DND-41 (cell line): Measurements from ENCODE around the gene ARFIP2.
A peak's percentile ranks its signal among the peaks of the same experiment; 100 is the strongest.

ENCODE experiments used
- ATAC-seq: fragments of 200-7000 bp; cut with Tn5 transposase; 3 replicates; pipeline ENCODE4 v1.9.1; 2021; ENCODE audit warnings: low read depth; ENCODE audit not compliant: insufficient read depth
- DNase-seq: peaks from one replicate; pipeline ENCODE4 v3.0.0-alpha.2; 2020
- H2AFZ ChIP-seq: 2 replicates; pipeline ENCODE4 v1.6.0; 2012; ENCODE audit warnings: low read depth, low read length
- H3K27ac ChIP-seq: 2 replicates; pipeline ENCODE4 v1.5.1; 2012; ENCODE audit warnings: low read length, inconsistent platforms
- H3K27me3 ChIP-seq: fragments of 200-600 bp; sonication (generic); 2 replicates; pipeline ENCODE4 v1.6.0; 2012; ENCODE audit warnings: low read length, mild to moderate bottlenecking, inconsistent platforms; ENCODE audit not compliant: insufficient read depth, poor library complexity
- H3K36me3 ChIP-seq: 2 replicates; pipeline ENCODE4 v1.5.1; 2012; ENCODE audit warnings: low read length, inconsistent platforms; ENCODE audit not compliant: insufficient read depth
- H3K4me1 ChIP-seq: 2 replicates; pipeline ENCODE4 v1.5.1; 2012; ENCODE audit warnings: mild to moderate bottlenecking, low read length; ENCODE audit not compliant: insufficient read depth
- H3K4me2 ChIP-seq: 2 replicates; pipeline ENCODE4 v1.6.0; 2012; ENCODE audit warnings: mild to moderate bottlenecking, moderate library complexity, low read length, inconsistent platforms; ENCODE audit not compliant: insufficient read depth
- H3K4me3 ChIP-seq, 2 experiments: fragments of 200-600 bp in 1 of 2; shearing (Covaris generic) in 1 of 2; 2 replicates each; pipeline ENCODE4 v1.5.1; 2012 to 2016; ENCODE audit warnings: inconsistent platforms in 2 of 2, low read length in 2 of 2, mild to moderate bottlenecking in 2 of 2, low read depth in 1 of 2, moderate library complexity in 1 of 2
- H3K79me2 ChIP-seq: 2 replicates; pipeline ENCODE4 v1.6.0; 2012; ENCODE audit warnings: low read length, inconsistent platforms; ENCODE audit not compliant: insufficient read depth
- H3K9ac ChIP-seq: 2 replicates; pipeline ENCODE4 v1.6.0; 2012; ENCODE audit warnings: low read depth, mild to moderate bottlenecking, inconsistent platforms, low read length, moderate library complexity
- H3K9me3 ChIP-seq: 2 replicates; pipeline ENCODE4 v1.5.1; 2012; ENCODE audit warnings: low read length, moderate library complexity, mild to moderate bottlenecking, inconsistent platforms; ENCODE audit not compliant: insufficient read depth, severe bottlenecking
- H4K20me1 ChIP-seq: 2 replicates; pipeline ENCODE4 v1.6.0; 2012; ENCODE audit warnings: low read length; ENCODE audit not compliant: insufficient read depth
- EZH2 ChIP-seq: IDR thresholded peaks from 3 replicates; pipeline ENCODE4 v1.6.1; 2012; ENCODE audit warnings: borderline replicate concordance, low read depth, mild to moderate bottlenecking, moderate library complexity, low read length, inconsistent platforms; ENCODE audit not compliant: severe bottlenecking
- TF ChIP-seq, protein P1 (sequence below): IDR thresholded peaks from 2 replicates; pipeline ENCODE4 v1.5.1; 2012; ENCODE audit warnings: borderline replicate concordance, low read length, moderate library complexity, mild to moderate bottlenecking; ENCODE audit not compliant: poor library complexity, severe bottlenecking; ENCODE audit errors: extremely low read depth

The ARFIP2 gene

DNA sequence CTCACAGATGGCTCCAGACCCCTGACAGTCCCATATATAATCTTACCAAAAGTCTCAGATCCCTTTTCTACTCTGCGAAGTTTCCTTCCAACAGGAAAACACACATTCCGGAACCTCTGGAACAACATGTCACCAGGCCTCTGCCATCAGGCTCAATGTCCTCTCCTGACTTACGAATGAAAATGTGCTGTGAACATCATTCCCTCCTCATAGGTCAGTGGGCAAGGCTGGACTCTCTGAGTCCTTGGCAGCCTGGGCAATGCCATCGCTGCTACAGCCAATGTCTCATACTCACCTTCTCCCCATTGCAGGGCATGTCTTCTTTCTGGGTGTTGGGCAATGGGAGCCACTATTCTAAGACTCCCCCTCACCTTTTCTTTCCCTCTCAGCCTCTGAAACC lies 38.7 kb downstream of the ARFIP2 start:
- H3K4me2 ChIP-seq: no peak overlapping the region
- no peaks in the 10 kb centered on the region for H3K9me3 ChIP-seq
- ATAC-seq: no peak
- no peak overlapping the region for H3K9ac ChIP-seq
- H3K4me3 ChIP-seq: no peak overlapping the region
- H3K27ac ChIP-seq: no peak overlapping the region
- H2AFZ ChIP-seq: no peak overlapping the region
- no peak for DNase-seq
- H3K27me3 ChIP-seq: no peaks in the 10 kb centered on the region
- H3K36me3 ChIP-seq: no peaks in the 10 kb centered on the region
- H4K20me1 ChIP-seq: no peaks in the 10 kb centered on the region
- 0 out of 2 replicates have a peak, but pooled peaks cover 3% of the 10 kb centered on the region for H3K4me1 ChIP-seq
- TF ChIP-seq, protein P1, sequence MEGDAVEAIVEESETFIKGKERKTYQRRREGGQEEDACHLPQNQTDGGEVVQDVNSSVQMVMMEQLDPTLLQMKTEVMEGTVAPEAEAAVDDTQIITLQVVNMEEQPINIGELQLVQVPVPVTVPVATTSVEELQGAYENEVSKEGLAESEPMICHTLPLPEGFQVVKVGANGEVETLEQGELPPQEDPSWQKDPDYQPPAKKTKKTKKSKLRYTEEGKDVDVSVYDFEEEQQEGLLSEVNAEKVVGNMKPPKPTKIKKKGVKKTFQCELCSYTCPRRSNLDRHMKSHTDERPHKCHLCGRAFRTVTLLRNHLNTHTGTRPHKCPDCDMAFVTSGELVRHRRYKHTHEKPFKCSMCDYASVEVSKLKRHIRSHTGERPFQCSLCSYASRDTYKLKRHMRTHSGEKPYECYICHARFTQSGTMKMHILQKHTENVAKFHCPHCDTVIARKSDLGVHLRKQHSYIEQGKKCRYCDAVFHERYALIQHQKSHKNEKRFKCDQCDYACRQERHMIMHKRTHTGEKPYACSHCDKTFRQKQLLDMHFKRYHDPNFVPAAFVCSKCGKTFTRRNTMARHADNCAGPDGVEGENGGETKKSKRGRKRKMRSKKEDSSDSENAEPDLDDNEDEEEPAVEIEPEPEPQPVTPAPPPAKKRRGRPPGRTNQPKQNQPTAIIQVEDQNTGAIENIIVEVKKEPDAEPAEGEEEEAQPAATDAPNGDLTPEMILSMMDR: no peak
- TF ChIP-seq EZH2: no peak
- no peaks in the 10 kb centered on the region for H3K79me2 ChIP-seq

DNA sequence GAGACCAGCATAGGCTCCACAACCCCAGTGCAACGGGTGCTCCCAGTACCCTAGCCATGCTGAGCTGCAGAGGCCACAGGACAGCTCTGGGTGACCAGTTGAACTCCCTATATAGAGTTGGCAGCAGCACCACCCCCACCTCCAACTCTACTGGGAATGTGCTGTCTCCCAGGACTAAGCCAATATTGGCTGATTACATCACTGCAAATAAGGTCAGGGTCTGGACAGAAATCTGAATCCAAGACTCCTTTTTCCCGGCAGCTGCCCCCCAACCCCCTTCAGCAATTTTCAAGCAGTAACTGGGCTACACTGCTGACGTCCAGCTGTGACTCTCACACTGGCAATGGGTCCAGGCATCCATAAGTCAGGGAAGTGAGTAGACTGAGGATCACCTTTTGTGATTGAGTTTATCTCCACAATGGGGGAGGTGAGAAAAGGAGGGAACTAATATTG lies 40.2 kb downstream of the ARFIP2 start, which contains the start of gene HPX:
Gene HPX (minus strand): TSS at position 82 of the 453 bp plus-strand sequence. CDS start 24 bp downstream, at position 58.
- 0 out of 2 replicates have a peak, but pooled peaks cover 3% of the 10 kb centered on the region for H3K4me1 ChIP-seq
- H2AFZ ChIP-seq: no peak within 1 kb of the TSS
- H3K9ac ChIP-seq: no peak within 1 kb of the TSS

GRCh38 chr11:6438979-6439571 lies 42.1 kb downstream of the ARFIP2 start:
- peak overlapping the region; percentile 59 for H2AFZ ChIP-seq
- H3K79me2 ChIP-seq: no peaks in the 10 kb centered on the region
- no peaks in the 10 kb centered on the region for H4K20me1 ChIP-seq
- H3K36me3 ChIP-seq: no peaks in the 10 kb centered on the region
- H3K9ac ChIP-seq: no peak overlapping the region
- no peaks in the 10 kb centered on the region for H3K9me3 ChIP-seq
- TF ChIP-seq EZH2: no peak
- TF ChIP-seq, protein P1: peak; percentile 78
- H3K4me2 ChIP-seq: no peak overlapping the region
- no peak overlapping the region for H3K27ac ChIP-seq
- no peak overlapping the region for H3K4me3 ChIP-seq
- peak; percentile 63; the same call in 2 of the 3 replicates for ATAC-seq
- H3K4me1 ChIP-seq: 0 out of 2 replicates have a peak, but pooled peaks cover 3% of the 10 kb centered on the region
- no peaks in the 10 kb centered on the region for H3K27me3 ChIP-seq
- DNase-seq: peak; percentile 52

More for the DNA sequence above, 40.2 kb downstream of the ARFIP2 start, which contains the start of gene HPX:
- H4K20me1 ChIP-seq: no peaks in the 10 kb centered on the region
- H3K36me3 ChIP-seq: no peaks in the 10 kb centered on the region
- DNase-seq (no peak), ATAC-seq (no peak)
- no peaks in the 10 kb centered on the region for H3K79me2 ChIP-seq
- no peak within 1 kb of the TSS for H3K4me2 ChIP-seq
- no peaks in the 10 kb centered on the region for H3K9me3 ChIP-seq
- no peaks in the 10 kb centered on the region for H3K27me3 ChIP-seq
- no peak within 1 kb of the TSS for H3K4me3 ChIP-seq
- TF ChIP-seq EZH2: no peak
- TF ChIP-seq, protein P1: no peak
- no peak within 1 kb of the TSS for H3K27ac ChIP-seq
